ENCODE data around the gene SLC35E3. TPM values are rescaled to one million over a fixed set of nuclear protein-coding genes. Genes with fewer than 3 reads are reported as not detected.

Gene SLC35E3
- total and polyA plus RNA-seq, 2 donors from 2014 or later: 7.7 to 8.7 TPM

DNA sequence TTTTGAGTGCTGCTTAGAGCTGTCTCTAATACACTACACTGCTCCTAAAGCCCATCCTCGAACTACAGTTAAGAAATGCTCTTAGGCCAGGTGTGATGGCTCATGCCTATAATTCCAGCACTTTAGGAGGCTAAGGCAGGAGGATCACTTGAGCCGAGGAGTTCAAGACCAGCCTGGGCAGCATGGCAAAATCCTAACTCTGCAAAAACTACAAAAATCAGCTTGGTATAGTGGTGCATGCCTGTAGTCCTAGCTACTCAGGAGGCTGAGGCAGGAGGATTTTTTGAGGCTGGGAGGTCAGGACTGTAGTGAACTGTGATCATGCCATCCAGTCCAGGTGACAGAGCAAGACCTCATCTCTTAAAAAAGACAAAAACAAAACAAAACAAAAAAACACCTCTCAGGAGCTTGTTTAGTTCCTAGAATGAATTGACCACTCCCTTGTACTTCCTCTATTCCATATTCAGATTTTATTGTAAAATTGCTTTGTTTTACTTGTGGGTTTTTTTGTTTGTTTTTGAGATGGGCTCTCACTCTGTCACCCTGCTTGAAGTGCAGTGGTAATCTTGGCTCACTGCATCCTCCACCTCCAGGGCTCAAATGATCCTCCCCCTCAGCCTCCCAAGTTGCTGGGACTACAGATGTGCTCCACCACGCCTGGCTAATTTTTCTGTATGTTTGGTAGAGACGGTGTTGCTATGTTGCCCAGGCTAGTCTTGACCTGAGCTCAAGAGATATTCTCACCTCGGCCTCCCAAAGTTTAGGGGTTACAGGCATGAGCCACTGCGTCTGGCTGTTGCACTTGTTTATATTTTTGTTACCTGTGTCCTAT is 75.6 kb downstream of the SLC35E3 start:
- Histone ChIP-seq H3K4me3 (ENCODE audit: low read length in 3 of 3) (no peak overlapping the region), H3K9me3 (ENCODE audit: control insufficient read depth in 2 of 3, insufficient read depth in 1 of 3, low read length in 3 of 3) (no peaks in the 10 kb centered on the region), H3K9ac (ENCODE audit: low read length in 3 of 3) (no peak overlapping the region), H3K27ac (ENCODE audit: low read depth in 2 of 2, low read length in 2 of 2) (no peak overlapping the region), H3K4me1 (ENCODE audit: control insufficient read depth in 2 of 3, insufficient read depth in 2 of 3, low read depth in 1 of 3, low read length in 3 of 3) (no peaks in the 10 kb centered on the region), H3K36me3 (ENCODE audit: control insufficient read depth in 2 of 3, insufficient read depth in 3 of 3, low read length in 3 of 3) (peaks cover 17 to 50% (median 19%) of the 10 kb centered on the region in 3 donors), H3K27me3 (ENCODE audit: control insufficient read depth, insufficient read depth, low read length) (no peaks in the 10 kb centered on the region)
- intact Hi-C loops (cut with DNase I): no loop called here
- FAIRE-seq (no peak), DNase-seq (no peak)
- no peak for TF ChIP-seq CTCF (IDR thresholded peaks at IDR 0.05; ENCODE audit: borderline replicate concordance, extremely low read depth, insufficient read depth)

DNA sequence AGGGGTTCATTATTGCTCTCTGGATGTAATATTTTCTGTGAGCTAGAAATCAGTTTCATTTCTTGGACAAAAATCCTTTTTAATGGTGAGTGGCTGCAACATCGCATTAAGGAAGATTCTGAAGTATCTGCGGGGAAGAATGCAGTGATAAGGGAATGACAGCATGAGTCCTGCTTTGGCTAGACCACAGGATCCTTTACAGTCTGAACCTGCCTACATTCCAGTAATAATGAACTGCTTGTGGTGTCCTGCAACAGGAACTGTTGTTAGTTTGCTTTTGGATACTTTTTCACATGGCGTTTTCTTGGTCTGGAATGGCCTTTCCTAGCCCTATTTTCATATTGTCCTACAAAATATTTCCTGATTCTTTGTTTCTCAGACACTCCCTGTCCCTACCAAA is 77.7 kb downstream of the SLC35E3 start:
- DNase-seq (no peak), FAIRE-seq (no peak)
- no peaks in the 10 kb centered on the region for H3K4me1 ChIP-seq (ENCODE audit: control insufficient read depth in 2 of 3, insufficient read depth in 2 of 3, low read depth in 1 of 3, low read length in 3 of 3)
- peaks cover 13 to 43% (median 14%) of the 10 kb centered on the region in 3 donors for H3K36me3 ChIP-seq (ENCODE audit: control insufficient read depth in 2 of 3, insufficient read depth in 3 of 3, low read length in 3 of 3)
- no peak overlapping the region for H3K9ac ChIP-seq (ENCODE audit: low read length in 3 of 3)
- no peaks in the 10 kb centered on the region for H3K27me3 ChIP-seq (ENCODE audit: control insufficient read depth, insufficient read depth, low read length)
- H3K4me3 ChIP-seq (ENCODE audit: low read length in 3 of 3): no peak overlapping the region
- no peaks in the 10 kb centered on the region for H3K9me3 ChIP-seq (ENCODE audit: control insufficient read depth in 2 of 3, insufficient read depth in 1 of 3, low read length in 3 of 3)
- no peak overlapping the region for H3K27ac ChIP-seq (ENCODE audit: low read depth in 2 of 2, low read length in 2 of 2)
- TF ChIP-seq CTCF (IDR thresholded peaks at IDR 0.05; ENCODE audit: borderline replicate concordance, extremely low read depth, insufficient read depth): no peak
- intact Hi-C loops (cut with DNase I): no loop called here

- DNase-seq (no peak), FAIRE-seq (no peak)
- H3K9ac ChIP-seq (ENCODE audit: low read length in 3 of 3): no peak overlapping the region
- H3K4me3 ChIP-seq (ENCODE audit: low read length in 3 of 3): no peak overlapping the region
- no peaks in the 10 kb centered on the region for H3K27me3 ChIP-seq (ENCODE audit: control insufficient read depth, insufficient read depth, low read length)
- no peaks in the 10 kb centered on the region for H3K4me1 ChIP-seq (ENCODE audit: control insufficient read depth in 2 of 3, insufficient read depth in 2 of 3, low read depth in 1 of 3, low read length in 3 of 3)
- TF ChIP-seq CTCF (IDR thresholded peaks at IDR 0.05; ENCODE audit: borderline replicate concordance, extremely low read depth, insufficient read depth): no peak
- intact Hi-C loops (cut with DNase I): no loop called here
- H3K36me3 ChIP-seq (ENCODE audit: control insufficient read depth in 2 of 3, insufficient read depth in 3 of 3, low read length in 3 of 3): peaks cover 11 to 42% (median 13%) of the 10 kb centered on the region in 3 donors
- no peak overlapping the region for H3K27ac ChIP-seq (ENCODE audit: low read depth in 2 of 2, low read length in 2 of 2)
- H3K9me3 ChIP-seq (ENCODE audit: control insufficient read depth in 2 of 3, insufficient read depth in 1 of 3, low read length in 3 of 3): no peaks in the 10 kb centered on the region
Observed at GRCh38 chr12:68824131-68824530, 78.2 kb downstream of the SLC35E3 start.
